Tibial artery (tissue), 4 donors: ENCODE results near the gene EPHA2.

Source experiments
- DNase-seq, 2 donors: peaks; one replicate each; pipeline ENCODE4 v3.0.0-alpha.2; 2019
- H3K27ac ChIP-seq, 2 donors: fragments of 200-600 bp; sonication (generic) in 1 of 2; 1 replicate in 1 of 2; 2 replicates in 1 of 2; pipeline ENCODE4 v1.5.1; 2018 to 2019; ENCODE audit warnings: mild to moderate bottlenecking in 1 of 2
- H3K27me3 ChIP-seq, 2 donors: fragments of 200-600 bp; sonication (generic) in 1 of 2; one replicate each; pipeline versions ENCODE4 v1.5.1 to v1.6.0; 2016 to 2019
- H3K36me3 ChIP-seq, 3 donors: fragments of 200-600 bp; sonication (generic) in 2 of 3; one replicate each; pipeline ENCODE4 v1.5.1; 2016 to 2019; ENCODE audit warnings: mild to moderate bottlenecking in 2 of 3
- H3K4me1 ChIP-seq, 4 donors: fragments of 200-600 bp; sonication (generic) in 2 of 4; 1 replicate in 3 of 4; 2 replicates in 1 of 4; pipeline ENCODE4 v1.5.1; 2016 to 2019
- H3K4me3 ChIP-seq, 2 donors: fragments of 200-600 bp; sonication (generic) in 1 of 2; 1 replicate in 1 of 2; 2 replicates in 1 of 2; pipeline ENCODE4 v1.5.1; 2018 to 2019; ENCODE audit warnings: mild to moderate bottlenecking in 2 of 2
- H3K9me3 ChIP-seq, 3 donors: fragments of 200-600 bp; sonication (generic) in 1 of 3; one replicate each; pipeline ENCODE4 v1.5.1; 2016 to 2019
- CTCF ChIP-seq, 2 experiments: fragments of 200-600 bp in 1 of 2; fragments of 450-650 bp in 1 of 2; IDR thresholded peaks; one replicate each; pipeline ENCODE4 v1.5.1; 2017 to 2019; ENCODE audit warnings: antibody characterized with exemption in 2 of 2, mild to moderate bottlenecking in 1 of 2, moderate library complexity in 1 of 2
- intact Hi-C: fragments of 100-400 bp; cut with DNase I; formaldehyde crosslinking; loops from one replicate; pipeline ENCODE4 v1.15.0; 2023; ENCODE audit warnings: low total_unique reads

EPHA2 gene

GRCh38 chr1:16175610-16176553, 20.0 kb upstream of the EPHA2 start:
- peak; percentile 87 to 96 for DNase-seq
- H3K4me3 ChIP-seq: no peak overlapping the region
- no peaks in the 10 kb centered on the region for H3K36me3 ChIP-seq
- peaks cover 13 to 61% (median 39%) of the 10 kb centered on the region in 4 donors for H3K4me1 ChIP-seq
- intact Hi-C loops: loop anchor here (2.0 kb wide), 1 partner anchor 17 kb away; no protein-coding TSS in a partner anchor
- TF ChIP-seq CTCF (IDR thresholded peaks at IDR 0.05): no peak
- H3K27me3 ChIP-seq: no peaks in the 10 kb centered on the region
- H3K9me3 ChIP-seq: no peaks in the 10 kb centered on the region
- peak overlapping the region; percentile 93 to 95 for H3K27ac ChIP-seq

GRCh38 chr1:16174886-16175598, 19.2 kb upstream of the EPHA2 start:
- Histone ChIP-seq H3K36me3 (no peaks in the 10 kb centered on the region), H3K27ac (peak overlapping the region; percentile 93 to 95), H3K4me3 (no peak overlapping the region), H3K4me1 (peaks cover 13 to 56% (median 35%) of the 10 kb centered on the region in 4 donors), H3K9me3 (no peaks in the 10 kb centered on the region), H3K27me3 (no peaks in the 10 kb centered on the region)
- no peak for DNase-seq
- TF ChIP-seq CTCF (IDR thresholded peaks at IDR 0.05): no peak
- intact Hi-C loops: loop anchor here (2.0 kb wide), 1 partner anchor 16 kb away; no protein-coding TSS in a partner anchor

GRCh38 chr1:16174261-16174868, 18.5 kb upstream of the EPHA2 start:
- no peaks in the 10 kb centered on the region for H3K9me3 ChIP-seq
- no peaks in the 10 kb centered on the region for H3K36me3 ChIP-seq
- peak overlapping the region; percentile 93 to 95 for H3K27ac ChIP-seq
- H3K27me3 ChIP-seq: no peaks in the 10 kb centered on the region
- intact Hi-C loops: loop anchor here (2.0 kb wide), 1 partner anchor 16 kb away; no protein-coding TSS in a partner anchor
- DNase-seq: no peak
- TF ChIP-seq CTCF (IDR thresholded peaks at IDR 0.05): no peak
- H3K4me3 ChIP-seq: no peak overlapping the region
- peaks cover 13 to 56% (median 35%) of the 10 kb centered on the region in 4 donors for H3K4me1 ChIP-seq

- DNase-seq: no peak
- H3K4me1 ChIP-seq: peaks cover 13 to 52% (median 35%) of the 10 kb centered on the region in 4 donors
Observed at GRCh38 chr1:16173447-16174260, 17.8 kb upstream of the EPHA2 start.

More at GRCh38 chr1:16173447-16174260, 17.8 kb upstream of the EPHA2 start:
- Histone ChIP-seq H3K9me3 (no peaks in the 10 kb centered on the region), H3K36me3 (no peaks in the 10 kb centered on the region), H3K27me3 (no peaks in the 10 kb centered on the region), H3K27ac (peak overlapping the region; percentile 93 to 95), H3K4me3 (no peak overlapping the region)
- TF ChIP-seq CTCF (IDR thresholded peaks at IDR 0.05): no peak
- intact Hi-C loops: loop anchor here (2.0 kb wide), 1 partner anchor 15 kb away; no protein-coding TSS in a partner anchor
